ENCODE data around the gene MYO18A.

The MYO18A gene

DNA sequence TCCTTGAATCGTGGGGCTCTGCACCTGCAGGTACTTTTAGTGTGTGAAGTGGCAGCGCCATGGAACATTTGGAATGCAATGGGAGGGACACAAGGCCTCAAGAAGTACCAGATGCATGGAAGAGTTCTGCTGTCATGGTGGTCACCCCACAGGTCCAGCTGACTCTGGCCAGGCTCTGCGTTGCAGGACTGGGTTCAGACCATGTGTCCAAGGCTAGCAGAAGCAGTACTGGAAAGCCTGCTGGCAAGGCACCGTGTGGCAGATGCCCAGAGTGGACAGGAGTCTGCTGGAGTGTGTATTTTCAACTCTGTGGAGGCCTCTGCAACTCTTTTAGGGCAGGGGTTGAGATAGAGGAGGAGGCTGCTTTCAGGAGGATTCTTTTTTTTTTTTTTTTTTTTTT lies 135.2 kb downstream of the MYO18A start:
- TF ChIP-seq, protein P1, sequence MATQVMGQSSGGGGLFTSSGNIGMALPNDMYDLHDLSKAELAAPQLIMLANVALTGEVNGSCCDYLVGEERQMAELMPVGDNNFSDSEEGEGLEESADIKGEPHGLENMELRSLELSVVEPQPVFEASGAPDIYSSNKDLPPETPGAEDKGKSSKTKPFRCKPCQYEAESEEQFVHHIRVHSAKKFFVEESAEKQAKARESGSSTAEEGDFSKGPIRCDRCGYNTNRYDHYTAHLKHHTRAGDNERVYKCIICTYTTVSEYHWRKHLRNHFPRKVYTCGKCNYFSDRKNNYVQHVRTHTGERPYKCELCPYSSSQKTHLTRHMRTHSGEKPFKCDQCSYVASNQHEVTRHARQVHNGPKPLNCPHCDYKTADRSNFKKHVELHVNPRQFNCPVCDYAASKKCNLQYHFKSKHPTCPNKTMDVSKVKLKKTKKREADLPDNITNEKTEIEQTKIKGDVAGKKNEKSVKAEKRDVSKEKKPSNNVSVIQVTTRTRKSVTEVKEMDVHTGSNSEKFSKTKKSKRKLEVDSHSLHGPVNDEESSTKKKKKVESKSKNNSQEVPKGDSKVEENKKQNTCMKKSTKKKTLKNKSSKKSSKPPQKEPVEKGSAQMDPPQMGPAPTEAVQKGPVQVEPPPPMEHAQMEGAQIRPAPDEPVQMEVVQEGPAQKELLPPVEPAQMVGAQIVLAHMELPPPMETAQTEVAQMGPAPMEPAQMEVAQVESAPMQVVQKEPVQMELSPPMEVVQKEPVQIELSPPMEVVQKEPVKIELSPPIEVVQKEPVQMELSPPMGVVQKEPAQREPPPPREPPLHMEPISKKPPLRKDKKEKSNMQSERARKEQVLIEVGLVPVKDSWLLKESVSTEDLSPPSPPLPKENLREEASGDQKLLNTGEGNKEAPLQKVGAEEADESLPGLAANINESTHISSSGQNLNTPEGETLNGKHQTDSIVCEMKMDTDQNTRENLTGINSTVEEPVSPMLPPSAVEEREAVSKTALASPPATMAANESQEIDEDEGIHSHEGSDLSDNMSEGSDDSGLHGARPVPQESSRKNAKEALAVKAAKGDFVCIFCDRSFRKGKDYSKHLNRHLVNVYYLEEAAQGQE (IDR thresholded peaks at IDR 0.05; ENCODE audit: insufficient read depth in 1 of 2, low read depth in 2 of 2, low read length in 2 of 2): no peak
- no peak for TF ChIP-seq POLR2AphosphoS5 (IDR thresholded peaks at IDR 0.05; ENCODE audit: low read depth, low read length)
- no peak for TF ChIP-seq TAF1 (IDR thresholded peaks at IDR 0.05; ENCODE audit: borderline replicate concordance, insufficient read depth, low read length)
- no peak for TF ChIP-seq SIN3A (IDR thresholded peaks at IDR 0.05; ENCODE audit: borderline replicate concordance, insufficient read depth, low read length)
- no peak for TF ChIP-seq FOXP2 (optimal IDR thresholded peaks at IDR 0.05; ENCODE audit: borderline replicate concordance, extremely low read depth, extremely low read length, insufficient read depth)

DNA sequence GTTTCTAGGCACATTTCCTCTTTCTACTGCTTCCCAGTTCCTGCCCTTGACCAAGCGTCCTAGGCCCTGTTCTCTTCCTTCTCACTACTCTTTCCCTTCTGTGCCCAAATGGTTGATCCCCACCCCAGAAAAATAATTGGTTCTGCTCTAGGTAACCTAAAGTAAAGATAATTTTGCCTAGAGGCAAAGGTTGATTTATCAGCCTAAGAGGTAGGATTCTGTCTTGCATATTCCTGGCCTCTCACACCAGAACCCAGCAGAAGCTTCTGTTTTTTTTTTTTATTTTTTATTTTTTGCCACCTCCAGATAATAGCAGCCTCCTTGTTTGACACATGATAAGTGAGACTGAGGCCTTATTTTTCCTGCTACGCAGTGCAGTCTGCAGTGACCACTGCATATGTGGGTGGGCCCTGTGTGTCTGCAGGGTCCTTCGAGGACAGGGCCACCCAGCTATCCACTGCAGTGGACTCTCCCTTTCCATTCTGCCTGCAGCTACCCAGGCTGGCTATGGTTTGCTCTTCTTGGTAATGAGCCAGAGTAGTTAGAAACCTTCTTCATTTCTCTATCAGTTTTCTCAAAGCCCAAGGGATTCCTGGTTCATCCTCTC lies 136.6 kb downstream of the MYO18A start:
- TF ChIP-seq POLR2AphosphoS5 (IDR thresholded peaks at IDR 0.05; ENCODE audit: low read depth, low read length) (no peak), SIN3A (IDR thresholded peaks at IDR 0.05; ENCODE audit: borderline replicate concordance, insufficient read depth, low read length) (no peak), TAF1 (IDR thresholded peaks at IDR 0.05; ENCODE audit: borderline replicate concordance, insufficient read depth, low read length) (no peak), FOXP2 (optimal IDR thresholded peaks at IDR 0.05; ENCODE audit: borderline replicate concordance, extremely low read depth, extremely low read length, insufficient read depth) (no peak)
- TF ChIP-seq, protein P1 (IDR thresholded peaks at IDR 0.05; ENCODE audit: insufficient read depth in 1 of 2, low read depth in 2 of 2, low read length in 2 of 2): no peak

DNA sequence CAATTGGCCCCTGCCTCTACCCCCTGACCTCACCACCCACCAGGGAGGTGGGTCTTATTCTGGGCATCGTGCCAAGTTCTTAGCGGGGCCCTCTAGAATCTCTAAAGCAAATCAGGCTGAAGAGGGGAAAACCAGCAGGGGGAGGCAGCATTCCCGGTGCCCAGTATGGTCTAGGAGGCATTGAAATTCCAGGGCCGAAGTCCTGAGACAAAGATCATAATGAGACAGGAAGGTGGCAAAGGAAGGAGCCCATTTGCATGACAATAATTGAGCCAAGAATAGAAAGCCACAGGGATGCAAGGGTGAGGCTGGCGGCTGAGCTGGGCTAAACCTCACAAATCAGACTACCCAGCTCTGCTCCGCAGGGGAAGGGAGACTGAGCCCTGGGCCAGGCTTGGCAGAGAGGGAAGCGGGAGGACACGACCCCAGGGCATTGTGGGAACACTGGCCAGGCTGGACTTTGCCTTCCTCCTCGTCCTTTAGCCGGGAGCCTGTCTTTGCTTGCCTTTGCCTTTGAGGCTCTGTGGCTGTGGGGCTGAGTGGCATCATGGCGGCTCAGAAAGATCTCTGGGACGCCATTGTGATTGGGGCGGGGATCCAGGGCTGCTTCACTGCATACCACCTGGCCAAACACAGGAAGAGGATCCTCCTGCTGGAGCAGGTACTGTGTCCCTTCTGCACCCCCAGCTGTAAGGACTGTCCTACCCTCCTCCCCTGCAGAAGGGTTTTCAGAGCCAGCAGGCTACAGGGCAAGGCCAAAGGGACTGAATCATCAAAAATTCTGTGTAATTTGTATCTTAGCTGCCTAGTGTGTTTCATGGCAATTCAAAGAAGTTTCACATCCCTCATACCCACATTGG lies 137.3 kb downstream of the MYO18A start, which contains the start of gene PIPOX:
TSS of gene PIPOX (plus strand) at position 463 of the 860 bp plus-strand sequence. CDS start at position 548, 85 bp downstream.
- TF ChIP-seq, protein P1 (IDR thresholded peaks at IDR 0.05; ENCODE audit: insufficient read depth in 1 of 2, low read depth in 2 of 2, low read length in 2 of 2): no peak
- no peak for TF ChIP-seq SIN3A (IDR thresholded peaks at IDR 0.05; ENCODE audit: borderline replicate concordance, insufficient read depth, low read length)
- TF ChIP-seq TAF1 (IDR thresholded peaks at IDR 0.05; ENCODE audit: borderline replicate concordance, insufficient read depth, low read length): no peak
- no peak for TF ChIP-seq FOXP2 (optimal IDR thresholded peaks at IDR 0.05; ENCODE audit: borderline replicate concordance, extremely low read depth, extremely low read length, insufficient read depth)
- no peak for TF ChIP-seq POLR2AphosphoS5 (IDR thresholded peaks at IDR 0.05; ENCODE audit: low read depth, low read length)

DNA sequence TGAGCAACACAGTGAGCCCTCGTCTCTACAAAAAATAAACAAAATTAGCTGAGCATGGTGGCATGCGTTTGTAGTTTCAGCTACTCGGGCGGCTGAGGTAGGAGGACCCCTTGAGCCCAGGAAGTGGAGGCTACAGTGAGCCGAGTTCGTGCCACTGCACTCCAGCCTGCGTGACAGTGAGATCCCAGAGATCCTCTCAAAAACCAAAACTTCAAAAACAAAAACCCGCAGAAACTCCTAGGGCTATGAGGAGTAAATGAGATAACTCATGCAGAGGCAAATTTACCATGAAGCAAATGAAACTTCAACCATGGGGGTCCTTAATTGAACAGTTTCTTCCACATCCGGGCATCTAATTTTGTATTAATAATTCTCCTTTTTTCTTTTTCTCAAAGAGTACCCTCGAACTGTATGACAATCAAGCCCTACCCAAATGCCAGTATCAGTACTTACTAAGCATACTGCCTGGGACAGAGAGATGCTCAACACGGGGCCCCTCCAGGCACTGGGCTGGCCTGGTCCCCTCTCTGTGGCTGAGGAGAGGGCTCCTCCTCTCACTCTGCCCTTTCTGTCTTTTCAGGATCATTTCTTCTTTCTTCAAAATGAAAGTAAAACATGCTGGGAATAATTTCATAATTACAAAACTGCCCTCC lies 138.0 kb downstream of the MYO18A start:
- TF ChIP-seq, protein P1 (IDR thresholded peaks at IDR 0.05; ENCODE audit: insufficient read depth in 1 of 2, low read depth in 2 of 2, low read length in 2 of 2): no peak
- no peak for TF ChIP-seq FOXP2 (optimal IDR thresholded peaks at IDR 0.05; ENCODE audit: borderline replicate concordance, extremely low read depth, extremely low read length, insufficient read depth)
- no peak for TF ChIP-seq POLR2AphosphoS5 (IDR thresholded peaks at IDR 0.05; ENCODE audit: low read depth, low read length)
- no peak for TF ChIP-seq SIN3A (IDR thresholded peaks at IDR 0.05; ENCODE audit: borderline replicate concordance, insufficient read depth, low read length)
- no peak for TF ChIP-seq TAF1 (IDR thresholded peaks at IDR 0.05; ENCODE audit: borderline replicate concordance, insufficient read depth, low read length)
